ENCODE results near the gene NOX3. TPM values are rescaled to one million over a fixed set of nuclear protein-coding genes. Genes with fewer than 3 reads are reported as not detected.

Gene NOX3
- total and polyA plus RNA-seq, 2 donors (not counting 3 experiments of a cell fraction or from before 2014, with no cell fraction given) = not detected

DNA sequence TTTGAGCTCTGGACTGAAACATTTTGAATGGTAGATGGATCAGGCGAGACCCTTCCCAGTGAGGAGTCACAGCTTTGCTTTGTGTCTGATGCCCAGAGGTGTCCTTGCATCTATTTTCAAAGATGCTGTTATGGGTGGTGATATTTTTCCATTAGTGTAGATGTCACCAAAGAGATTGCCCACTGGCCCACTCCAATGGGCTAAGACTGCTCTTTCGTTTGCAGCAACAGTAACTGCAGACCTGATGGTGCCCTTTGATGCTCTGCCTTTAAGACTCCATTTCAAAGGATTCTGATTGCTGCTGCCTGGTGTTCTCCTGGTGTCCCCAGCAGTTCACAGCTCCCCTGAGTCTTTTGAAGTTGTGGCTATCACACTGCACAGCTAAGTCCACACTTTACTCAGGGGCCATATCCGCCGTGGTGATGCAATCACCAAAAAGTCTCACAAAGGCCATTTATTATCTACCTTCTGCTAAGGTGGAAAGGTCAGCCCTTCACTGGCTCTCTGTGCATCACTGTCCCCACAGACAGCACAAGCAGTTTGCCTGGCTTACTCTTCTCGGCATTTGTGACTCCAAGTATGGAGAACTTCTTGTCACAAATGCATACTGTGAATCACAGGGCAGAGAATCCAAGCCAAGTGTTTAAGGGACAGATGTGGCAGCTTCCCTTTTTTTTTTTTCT, 56.4 kb downstream of the NOX3 start:
- dilution Hi-C loops (cut with MboI; ENCODE audit: extremely low pct_ligation_motif_present, low sequenced_read_pairs) (no loop called here), intact Hi-C loops (cut with micrococcal nuclease) (no loop called here)
- Histone ChIP-seq H3K27ac (ENCODE audit: insufficient read depth, low read depth, low read length) (no peak overlapping the region), H3K4me3 (replicated peaks in 1 of 3; ENCODE audit: insufficient read depth in 1 of 3, low read depth in 1 of 3, low read length in 3 of 3) (no peak overlapping the region), H3K9ac (replicated peaks; ENCODE audit: extremely low read depth, insufficient read depth, low read length) (no peak overlapping the region), H3K27me3 (ENCODE audit: control insufficient read depth in 2 of 2, insufficient read depth in 2 of 2, low read length in 2 of 2) (peaks cover 0 to 1% of the 10 kb centered on the region in 2 experiments), H2AFZ (ENCODE audit: low read depth, low read length) (no peak overlapping the region), H3K36me3 (ENCODE audit: control insufficient read depth in 2 of 2, extremely low read depth in 1 of 2, insufficient read depth in 2 of 2, low read length in 2 of 2) (no peaks in the 10 kb centered on the region), H3K4me1 (ENCODE audit: control insufficient read depth, extremely low read depth, insufficient read depth, low read length) (no peaks in the 10 kb centered on the region), H4K20me1 (replicated peaks; ENCODE audit: control insufficient read depth, extremely low read depth, insufficient read depth, low read length) (no peaks in the 10 kb centered on the region), H3K9me3 (replicated peaks; ENCODE audit: control insufficient read depth, insufficient read depth, low read length) (no peaks in the 10 kb centered on the region), H3K9me1 (replicated peaks; ENCODE audit: control insufficient read depth, extremely low read depth, insufficient read depth, low read length) (no peaks in the 10 kb centered on the region), H3K4me2 (ENCODE audit: insufficient read depth, low read length) (no peak overlapping the region), H3K79me2 (ENCODE audit: control insufficient read depth, insufficient read depth, low read length) (no peaks in the 10 kb centered on the region)
- ChIA-PET POLR2A (no interaction called here), CTCF (interaction anchor here (2.8 kb wide), 1 partner anchor 11 kb away, joined by 8 read pairs; no protein-coding TSS in a partner anchor)
- FAIRE-seq (no peak), DNase-seq (ENCODE audit: low read depth, low spot score) (no peak)
- no peak for TF ChIP-seq CTCF (IDR thresholded peaks at IDR 0.05; ENCODE audit: extremely low read depth in 1 of 2, insufficient read depth in 1 of 2, low read depth in 1 of 2, low read length in 2 of 2)
- TF ChIP-seq FOS (IDR thresholded peaks at IDR 0.05; ENCODE audit: borderline replicate concordance, insufficient read depth, low read length) = no peak
- no peak for TF ChIP-seq POLR2A (IDR thresholded peaks at IDR 0.05; ENCODE audit: low read depth, low read length)
- no peak for TF ChIP-seq GATA2 (IDR thresholded peaks at IDR 0.05; ENCODE audit: insufficient read depth, insufficient read length, low read depth, low read length)
- TF ChIP-seq, protein P1, sequence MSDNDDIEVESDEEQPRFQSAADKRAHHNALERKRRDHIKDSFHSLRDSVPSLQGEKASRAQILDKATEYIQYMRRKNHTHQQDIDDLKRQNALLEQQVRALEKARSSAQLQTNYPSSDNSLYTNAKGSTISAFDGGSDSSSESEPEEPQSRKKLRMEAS (IDR thresholded peaks at IDR 0.05; ENCODE audit: insufficient read depth, insufficient read length) = no peak
- no peak for TF ChIP-seq JUN (IDR thresholded peaks at IDR 0.05; ENCODE audit: borderline replicate concordance, insufficient read depth, insufficient read length, low read depth)
- no peak for TF ChIP-seq POLR2AphosphoS5 (IDR thresholded peaks at IDR 0.05; ENCODE audit: insufficient read depth, low read depth, low read length)
- TF ChIP-seq EZH2 (IDR thresholded peaks at IDR 0.05; ENCODE audit: borderline replicate concordance, low read depth, low read length, severe bottlenecking) = no peak
- no peak for TF ChIP-seq MYC (IDR thresholded peaks at IDR 0.05; ENCODE audit: low read depth, low read length)
- BruUV-seq (replicated peaks) = no TSS peak

Data from endothelial cell of umbilical vein (primary cell).